Activated T-cell treated with anti-CD3 and anti-CD28 coated beads, Interleukin-2, amount 50 U/mL, for 1 hour (primary cell): ENCODE data around the gene FOCAD.
"Not testable (repeated sequence)": the region's sequence is repeated elsewhere in the genome, so short reads cannot be mapped to it uniquely, and the experiment has no call there.

Source experiments
- DNase-seq: peaks from one replicate; pipeline ENCODE4 v3.0.0-alpha.2; 2020

FOCAD gene

DNA sequence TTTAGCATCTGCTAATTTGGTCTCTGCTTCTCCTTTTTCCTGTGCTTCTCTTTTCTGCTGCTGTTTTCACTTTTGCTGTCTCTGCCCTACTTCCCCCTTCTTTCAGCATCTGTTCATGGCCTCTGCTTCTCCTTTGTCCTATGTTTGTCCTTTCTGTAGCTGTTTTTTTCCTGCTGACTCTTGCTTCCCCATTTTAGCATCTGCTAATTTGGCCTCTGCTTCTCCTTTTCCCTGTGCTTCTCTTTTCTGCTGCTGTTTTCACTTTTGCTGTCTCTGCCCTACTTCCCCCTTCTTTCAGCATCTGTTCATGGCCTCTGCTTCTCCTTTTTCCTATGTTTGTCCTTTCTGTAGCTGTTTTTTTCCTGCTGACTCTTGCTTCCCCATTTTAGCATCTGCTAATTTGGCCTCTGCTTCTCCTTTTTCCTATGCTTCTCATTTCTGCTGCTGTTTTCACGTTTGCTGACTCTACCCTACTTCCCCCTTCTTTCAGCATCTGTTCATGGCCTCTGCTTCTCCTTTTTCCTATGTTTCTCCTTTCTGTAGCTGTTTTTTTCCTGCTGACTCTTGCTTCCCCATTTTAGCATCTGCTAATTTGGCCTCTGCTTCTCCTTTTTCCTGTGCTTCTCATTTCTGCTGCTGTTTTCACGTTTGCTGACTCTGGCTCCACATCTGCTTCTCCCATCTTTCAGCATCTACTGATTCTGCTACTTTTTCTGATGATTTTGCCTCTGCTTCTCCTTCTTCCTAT lies 290.3 kb downstream of the FOCAD start:
- not testable (repeated sequence) for DNase-seq

DNA sequence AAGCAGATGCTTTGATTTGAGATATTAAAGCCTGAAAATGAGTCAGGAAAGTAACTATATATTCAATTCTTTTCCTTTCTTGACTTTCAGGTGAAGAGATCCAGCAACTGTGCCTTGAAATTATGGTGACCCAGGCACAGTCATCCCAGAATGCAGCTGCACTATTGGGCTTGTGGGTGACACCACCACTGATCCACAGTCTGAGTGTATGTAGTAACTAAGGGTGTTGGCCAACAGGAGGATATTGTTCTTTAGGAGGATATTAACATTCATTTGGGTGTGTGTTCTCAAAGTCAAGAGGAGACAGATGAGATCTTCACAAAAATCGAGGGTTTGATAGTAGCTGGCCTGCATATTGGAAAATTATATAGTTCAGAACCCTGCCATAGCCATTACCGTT lies 294.2 kb downstream of the FOCAD start:
- no peak for DNase-seq

DNA sequence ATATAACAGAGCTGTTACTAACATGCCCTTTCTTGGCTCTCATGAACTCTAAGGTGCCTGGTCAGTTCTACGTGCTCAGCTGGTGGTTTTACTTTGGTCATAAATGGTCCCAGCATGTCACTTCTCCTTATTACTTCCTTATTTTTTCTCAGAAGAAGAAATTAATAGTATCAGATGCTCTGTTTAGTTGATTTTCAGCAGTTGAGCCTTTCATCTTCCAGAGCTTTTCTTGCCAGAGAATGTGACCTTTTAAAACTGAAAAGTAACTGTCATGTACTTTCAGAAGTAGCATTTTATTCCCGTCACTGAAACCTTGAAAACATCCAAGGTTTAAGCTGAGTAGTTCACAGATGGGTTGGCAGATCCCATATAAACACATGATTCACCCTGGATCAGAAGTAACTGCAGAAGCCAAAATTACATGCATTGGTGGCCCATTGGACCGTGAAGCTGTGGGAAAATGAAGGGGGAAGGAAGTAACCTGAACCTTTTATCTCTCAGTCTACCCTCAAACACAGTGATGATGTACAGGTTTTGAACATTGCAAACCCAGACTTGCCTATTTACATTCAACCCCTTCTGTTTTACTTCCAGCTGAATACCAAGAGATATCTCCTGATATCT lies 296.9 kb downstream of the FOCAD start:
- DNase-seq: no peak

DNA sequence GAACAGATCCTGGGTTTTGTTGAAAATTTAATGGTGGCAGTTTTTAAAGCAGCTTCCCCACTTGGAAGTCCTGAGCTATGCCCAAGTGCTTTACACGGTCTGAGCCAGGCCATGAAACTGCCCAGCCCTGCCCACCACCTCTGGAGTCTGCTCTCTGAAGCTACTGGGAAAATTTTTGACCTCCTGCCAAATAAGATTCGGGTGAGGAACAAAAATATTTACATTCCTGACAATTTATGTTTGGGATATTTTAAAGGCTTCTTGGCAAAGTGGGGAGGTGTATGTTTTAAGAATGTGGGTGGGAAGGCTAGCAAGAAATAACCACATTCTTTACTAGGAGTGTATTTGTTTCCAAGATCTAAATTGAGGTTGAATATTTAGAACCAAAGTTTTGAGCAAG lies 297.4 kb downstream of the FOCAD start:
- no peak for DNase-seq

DNA sequence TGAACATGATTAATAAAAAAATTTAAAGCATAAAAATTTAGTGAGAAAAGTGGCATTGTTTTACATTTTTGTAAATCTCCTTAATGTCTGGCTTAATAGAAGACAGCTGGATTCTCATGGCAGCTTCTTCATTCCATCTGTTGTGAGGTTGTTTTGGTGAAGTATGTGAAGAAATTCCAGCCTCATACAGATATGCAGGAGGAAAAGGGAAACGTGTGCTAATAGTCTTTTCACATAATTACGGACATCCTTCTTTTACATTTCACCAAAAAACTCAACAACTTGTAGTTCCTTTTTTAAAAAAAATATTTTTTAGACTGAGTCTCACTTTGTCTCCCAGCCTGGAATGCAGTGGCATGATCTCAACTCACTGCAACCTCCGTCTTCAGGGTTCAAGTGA lies 300.4 kb downstream of the FOCAD start:
- DNase-seq: no peak

DNA sequence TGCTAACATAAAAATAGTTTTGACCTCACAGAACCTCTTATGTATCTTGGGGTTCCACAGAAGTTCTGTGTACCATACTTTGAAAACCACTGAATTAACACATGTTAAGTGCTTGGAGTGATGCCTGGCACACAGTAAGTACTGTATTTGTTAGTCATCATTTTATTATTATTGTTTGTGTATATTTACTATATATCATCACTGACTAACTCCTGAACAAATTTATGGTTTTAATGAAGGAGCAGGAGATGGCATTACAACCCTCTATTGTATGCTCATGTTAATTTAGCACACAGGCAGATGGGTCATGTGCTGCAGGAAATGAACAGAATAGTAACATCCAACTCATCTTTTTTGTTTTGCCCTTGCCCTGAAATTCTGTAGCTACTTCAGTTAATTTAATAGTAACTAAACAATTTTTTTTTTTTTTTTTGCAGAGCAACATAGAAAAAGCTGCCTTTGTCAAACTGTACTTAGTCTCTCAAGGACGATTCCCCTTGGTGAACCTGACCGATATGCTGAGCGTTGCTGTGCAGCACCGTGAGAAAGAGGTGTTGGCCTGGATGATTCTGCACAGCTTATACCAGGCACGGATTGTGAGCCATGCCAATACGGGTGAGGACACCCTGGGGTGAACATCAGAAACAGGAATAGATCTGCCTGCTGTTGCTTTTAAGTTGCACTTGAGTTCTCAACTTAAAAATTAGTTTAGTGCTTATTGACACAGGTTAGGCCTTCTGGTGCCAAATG lies 302.0 kb downstream of the FOCAD start:
- no peak for DNase-seq

DNA sequence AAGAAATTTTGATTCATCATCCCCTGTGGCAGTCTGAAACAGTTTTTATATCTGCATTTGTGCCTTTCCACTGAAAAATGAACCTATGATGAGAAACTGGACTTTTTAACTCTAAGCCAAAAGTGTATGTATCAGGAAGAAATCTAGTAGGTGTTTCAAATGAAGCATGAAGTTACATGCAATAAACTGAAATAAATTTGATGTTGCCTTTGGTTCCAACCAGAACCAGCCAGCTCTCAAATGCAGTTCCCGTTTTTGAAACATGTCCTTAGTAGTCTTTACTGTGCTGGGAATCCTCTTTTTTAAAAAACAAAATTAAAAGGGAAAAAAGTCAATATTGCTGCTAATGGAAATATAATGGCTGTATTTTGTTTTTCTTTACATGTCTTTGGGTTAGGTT lies 303.5 kb downstream of the FOCAD start:
- DNase-seq: no peak

DNA sequence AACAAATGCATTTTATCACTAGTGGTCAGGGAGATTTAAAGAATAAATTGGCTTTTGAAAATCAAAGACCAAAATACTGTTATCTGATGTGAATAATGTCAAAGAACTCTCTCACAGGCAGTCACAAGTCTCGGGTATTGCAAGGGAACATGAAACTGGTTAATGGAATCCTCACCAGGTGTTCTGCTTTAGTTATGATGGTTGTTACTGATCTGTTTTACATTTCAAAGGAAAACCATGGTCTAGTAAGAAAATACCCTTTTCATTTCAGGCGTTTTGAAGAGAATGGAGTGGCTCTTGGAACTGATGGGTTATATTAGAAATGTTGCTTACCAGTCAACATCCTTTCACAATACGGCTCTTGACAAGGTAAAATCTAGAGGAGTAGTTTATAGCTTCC lies 304.0 kb downstream of the FOCAD start:
- DNase-seq: no peak

DNA sequence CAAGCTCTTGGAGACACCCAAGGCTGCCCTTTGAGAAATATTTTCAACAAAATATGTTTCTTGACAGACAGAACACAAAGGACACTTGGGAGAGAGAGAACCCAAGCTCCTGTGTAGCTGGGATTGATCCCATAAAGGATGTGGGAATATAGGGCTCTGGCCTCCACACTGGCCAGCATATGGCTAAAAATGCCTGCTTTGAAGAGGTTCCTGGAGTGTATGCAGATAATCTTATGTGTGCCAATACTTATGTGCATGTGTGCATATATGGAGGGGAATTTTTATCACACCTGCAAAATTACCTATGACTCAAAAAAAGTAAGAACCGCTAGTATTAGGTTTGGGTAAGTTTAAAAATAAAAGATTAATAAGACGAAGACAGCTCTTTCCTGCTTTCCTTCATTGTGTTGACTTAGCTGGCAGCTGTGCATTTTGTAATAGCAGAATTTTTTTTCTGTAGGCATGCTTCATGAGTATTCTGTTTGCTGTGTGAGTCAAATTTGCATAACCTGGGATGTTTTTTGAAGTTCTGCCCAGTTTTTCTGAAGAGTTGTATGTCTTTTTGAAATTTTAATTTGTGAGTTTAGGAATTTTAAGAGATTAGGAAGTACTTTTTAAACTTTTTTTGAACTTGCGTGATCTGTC lies 304.7 kb downstream of the FOCAD start:
- DNase-seq: no peak

DNA sequence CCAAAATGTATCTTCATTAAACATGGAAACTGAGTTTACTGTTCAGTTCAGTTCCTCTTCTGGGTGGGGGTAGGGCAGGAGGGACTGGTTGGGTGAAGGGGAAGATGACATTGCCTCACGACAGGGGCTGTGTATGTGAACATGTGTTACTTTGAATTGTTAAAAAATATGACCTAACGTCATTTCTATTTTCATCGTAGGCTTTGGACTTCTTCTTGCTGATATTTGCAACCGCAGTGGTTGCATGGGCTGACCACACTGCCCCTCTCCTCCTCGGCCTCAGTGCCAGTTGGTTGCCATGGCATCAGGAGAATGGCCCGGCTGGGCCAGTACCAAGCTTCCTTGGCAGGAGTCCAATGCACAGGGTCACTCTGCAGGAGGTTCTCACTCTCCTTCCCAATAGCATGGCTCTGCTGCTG lies 305.9 kb downstream of the FOCAD start:
- DNase-seq: no peak

DNA sequence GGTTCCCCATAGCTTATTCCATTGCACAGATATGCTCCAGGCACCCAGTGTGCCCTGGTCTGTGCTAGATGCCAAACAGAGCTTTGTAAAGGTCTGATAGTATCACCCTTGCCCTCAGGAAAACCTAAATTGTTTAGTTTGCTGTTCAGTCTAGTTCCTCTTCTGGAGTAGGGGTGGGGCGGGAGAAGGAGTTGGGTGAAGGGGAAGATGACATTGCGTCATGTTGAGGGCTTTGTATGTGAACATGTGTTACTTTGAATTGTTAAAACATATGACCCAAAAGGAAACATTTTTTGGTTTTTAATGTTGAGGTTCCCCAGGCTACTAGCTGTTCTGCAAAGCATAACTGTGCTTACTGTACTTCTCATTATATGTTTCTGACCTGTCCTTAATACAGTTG lies 306.8 kb downstream of the FOCAD start:
- no peak for DNase-seq

DNA sequence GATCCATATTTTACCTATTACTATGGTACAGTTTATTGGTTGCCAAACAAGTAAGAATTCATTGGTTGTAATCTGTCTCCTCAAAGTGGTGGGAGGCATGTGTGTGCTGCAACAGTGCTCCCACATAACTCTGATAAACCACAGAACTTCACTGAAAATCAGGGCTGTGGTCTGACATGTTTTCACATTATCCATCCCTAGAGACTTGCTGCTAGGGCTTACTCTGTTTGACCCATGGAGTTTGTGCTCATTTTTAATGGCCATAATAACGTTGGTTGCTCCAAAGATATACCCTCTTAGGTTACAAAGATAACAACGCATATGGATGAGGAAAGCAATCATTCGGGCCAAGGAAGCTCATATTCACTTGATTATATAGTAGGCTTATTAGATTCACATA lies 310.4 kb downstream of the FOCAD start:
- DNase-seq: no peak

DNA sequence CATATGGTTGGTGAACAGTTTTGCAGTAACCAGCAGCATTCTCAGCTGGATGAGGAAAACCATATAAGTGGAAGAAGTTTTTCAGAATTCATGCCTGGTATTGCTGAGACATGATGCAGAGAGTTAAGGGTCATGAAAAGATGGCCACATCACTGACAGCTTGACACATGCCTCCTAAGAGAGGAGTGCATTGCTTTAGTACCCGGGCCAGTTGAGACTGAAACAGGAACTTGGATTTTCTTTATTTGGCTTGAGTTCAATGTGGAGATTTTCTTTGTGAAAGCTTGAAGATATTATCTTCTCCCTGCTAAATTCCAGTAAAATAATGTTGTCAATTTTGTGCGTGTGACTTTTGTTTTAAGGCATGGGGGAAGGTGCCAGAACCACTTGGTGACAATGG lies 311.6 kb downstream of the FOCAD start:
- no peak for DNase-seq

DNA sequence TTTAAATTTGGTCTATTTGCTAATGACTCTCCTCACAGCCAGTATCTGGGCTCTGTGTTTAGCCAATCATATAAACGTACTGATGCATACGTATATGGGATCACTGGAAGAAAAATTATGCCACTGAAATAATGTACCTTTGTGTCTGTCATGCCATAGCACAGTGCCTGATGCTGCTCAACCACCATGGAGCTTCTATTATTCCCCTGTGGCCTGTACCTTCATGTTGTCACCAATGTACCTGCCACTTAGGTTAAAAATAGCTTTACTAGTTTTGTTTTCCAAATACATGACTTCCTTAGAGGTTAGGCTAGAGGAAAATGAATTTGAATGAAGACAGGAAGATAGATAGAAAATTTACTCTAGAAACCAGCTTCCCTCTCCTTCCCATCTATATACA lies 312.8 kb downstream of the FOCAD start:
- no peak for DNase-seq

DNA sequence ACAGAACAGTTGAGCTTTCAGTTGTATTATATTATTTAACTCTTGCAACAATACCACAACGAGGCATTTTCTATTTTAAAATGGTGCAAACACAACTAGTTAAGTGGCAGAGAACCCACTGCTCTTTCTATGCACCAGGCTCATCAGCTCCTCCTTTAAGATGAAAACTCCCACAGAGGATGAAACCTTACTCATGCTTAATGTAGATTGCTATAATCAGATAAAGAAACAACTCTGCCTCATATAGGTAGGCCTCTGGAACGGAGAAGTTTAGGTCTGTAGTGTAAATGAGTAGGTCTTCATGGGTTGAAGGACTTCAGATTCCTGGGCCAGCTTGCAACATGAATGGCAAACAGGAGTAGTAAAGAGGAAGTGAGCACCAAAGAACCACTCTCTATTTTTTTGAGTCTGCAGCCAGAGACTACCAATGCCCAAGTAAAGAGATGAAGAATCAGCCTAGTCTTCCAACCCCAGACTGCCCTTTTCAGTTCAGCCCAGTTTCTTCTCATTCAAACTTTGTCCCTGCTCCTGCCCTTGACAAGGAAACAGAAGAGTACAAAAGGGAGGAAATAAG lies 313.5 kb downstream of the FOCAD start:
- DNase-seq: no peak

DNA sequence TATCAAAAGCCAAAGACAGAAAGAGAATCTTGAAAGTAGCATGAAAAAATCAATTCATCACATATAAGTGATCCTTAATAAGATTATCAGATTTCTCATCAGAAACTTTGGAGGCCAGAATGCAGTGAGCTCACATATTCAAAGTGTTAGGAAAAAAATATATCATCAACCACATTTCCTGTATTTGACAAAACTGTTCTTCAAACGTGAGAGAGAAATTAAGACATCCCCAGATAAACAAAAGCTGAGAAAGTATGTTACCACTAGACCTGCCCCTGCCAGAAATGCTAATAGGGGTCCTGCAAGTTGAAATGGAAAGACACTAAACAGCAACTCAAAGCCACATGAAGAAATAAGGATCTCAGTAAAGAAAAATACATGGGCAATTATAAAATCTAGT lies 317.5 kb downstream of the FOCAD start:
- no peak for DNase-seq

DNA sequence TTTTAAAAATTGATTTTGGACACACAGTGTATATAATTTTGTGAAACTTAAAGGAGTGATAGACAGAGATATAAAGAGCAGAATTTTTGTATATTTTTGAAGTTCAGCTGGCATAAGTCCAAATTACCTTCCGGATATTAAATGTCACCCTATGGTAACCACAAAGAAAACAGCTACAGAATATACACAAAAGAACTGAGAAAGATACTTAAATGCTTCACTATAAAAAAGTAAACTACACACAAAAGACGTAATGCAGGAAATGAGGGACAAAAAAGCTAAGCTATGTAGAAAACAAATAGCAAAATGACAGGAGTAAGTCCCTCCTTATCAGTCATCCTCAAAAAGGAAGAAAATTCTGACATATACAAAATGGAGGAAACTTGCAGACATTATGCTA lies 318.0 kb downstream of the FOCAD start:
- DNase-seq: no peak

DNA sequence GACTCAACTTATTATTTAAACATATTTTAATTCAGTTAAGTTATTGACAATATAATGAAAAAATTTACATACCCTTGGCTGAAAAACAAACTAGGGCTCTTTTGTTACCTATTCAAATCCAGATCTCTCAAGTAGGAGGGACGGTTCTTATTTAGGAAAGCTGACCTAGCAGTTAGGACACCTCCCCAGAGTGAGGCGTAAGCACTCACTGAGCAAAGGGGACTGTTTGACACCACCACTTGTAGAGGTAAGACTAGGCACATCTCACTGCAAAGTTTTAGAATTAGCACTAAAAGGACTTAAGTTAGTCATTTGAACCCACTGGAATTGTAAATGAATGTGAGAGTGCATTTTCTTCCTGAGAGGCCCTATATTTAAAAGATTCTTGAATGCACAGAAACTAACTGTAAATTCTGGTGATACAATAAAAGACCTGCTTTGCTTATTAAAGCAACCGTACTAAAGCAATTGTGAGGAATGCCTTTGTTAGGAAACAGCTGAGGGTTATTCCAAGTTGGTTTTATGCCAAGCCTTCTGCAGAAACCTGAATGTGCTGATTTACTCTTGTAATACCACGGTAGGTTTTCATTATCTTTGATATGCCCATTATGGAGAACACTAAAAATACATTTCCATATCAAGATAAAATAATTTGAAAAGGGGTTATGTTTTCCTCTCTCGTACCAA lies 331.2 kb downstream of the FOCAD start:
- DNase-seq: no peak

DNA sequence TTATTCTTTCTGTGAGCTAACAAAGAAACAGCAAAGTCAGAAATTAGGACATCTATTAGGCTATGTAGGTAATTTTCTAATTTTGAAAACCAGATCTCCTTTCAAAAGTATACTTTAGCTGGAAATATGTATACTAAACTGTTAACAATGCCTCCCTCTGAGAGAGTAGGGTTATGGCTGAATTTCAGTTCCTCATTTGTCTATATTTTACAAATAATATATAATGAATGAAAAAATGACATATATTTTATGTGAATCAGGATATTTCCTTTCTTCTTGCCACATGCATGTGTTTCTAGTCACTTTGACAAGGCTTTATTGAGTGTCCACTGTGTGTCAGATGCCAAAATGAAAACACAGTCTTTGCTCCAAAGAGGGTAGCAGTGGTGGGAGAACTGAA lies 331.9 kb downstream of the FOCAD start:
- DNase-seq: no peak

DNA sequence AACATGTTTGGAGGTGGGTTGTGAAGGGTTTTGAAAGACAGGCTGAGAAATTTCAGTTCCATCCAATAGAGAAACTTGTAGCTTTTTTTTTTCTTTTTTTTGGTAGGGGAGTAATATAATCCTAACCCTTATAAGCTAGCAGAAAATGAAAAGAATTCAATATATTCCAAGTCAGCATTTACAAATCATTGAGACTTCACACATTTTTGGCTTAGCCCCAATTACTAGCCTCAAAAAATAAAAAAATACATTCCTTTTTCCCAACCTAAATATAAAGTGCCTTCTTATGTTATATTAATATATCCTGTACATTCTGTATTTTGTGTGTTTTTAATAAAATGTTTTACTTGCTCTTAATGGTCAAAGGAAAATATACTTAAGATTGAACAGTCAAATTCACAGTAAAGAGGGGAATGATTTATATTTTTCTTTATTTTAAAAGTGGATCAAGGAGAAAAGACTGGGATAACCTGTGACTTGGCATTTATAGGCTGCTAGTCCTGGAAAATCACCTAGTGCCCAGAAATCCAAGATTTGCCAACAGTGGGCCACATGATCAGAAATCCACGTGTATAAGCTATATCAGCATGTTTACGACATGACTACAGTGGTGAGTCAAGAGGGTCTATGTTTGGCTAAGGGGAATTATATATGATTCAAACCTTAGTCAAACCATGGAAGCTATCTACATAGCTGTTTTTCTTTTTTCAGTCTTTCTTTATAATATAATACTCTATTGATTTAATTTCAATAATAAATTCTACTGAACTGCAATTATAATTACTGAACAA lies 332.8 kb downstream of the FOCAD start:
- no peak for DNase-seq

DNA sequence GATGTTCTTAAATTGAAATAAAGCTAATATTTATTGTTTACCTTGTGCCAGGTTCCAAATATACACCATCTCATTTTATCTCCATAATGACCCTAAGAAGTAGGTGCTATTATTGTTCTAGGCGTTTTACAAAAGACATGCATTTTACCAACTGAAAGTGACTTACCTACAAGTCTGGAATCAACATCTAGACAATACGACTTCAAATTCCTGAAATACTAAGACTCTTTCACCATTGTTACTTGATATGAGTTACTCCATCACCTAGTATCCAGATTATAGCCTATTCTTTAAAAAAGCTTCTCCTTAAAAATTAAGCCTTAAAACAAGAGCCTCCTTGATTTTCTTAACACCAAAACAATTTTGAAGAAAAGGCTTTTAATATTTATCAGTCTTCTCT lies 334.1 kb downstream of the FOCAD start:
- no peak for DNase-seq

DNA sequence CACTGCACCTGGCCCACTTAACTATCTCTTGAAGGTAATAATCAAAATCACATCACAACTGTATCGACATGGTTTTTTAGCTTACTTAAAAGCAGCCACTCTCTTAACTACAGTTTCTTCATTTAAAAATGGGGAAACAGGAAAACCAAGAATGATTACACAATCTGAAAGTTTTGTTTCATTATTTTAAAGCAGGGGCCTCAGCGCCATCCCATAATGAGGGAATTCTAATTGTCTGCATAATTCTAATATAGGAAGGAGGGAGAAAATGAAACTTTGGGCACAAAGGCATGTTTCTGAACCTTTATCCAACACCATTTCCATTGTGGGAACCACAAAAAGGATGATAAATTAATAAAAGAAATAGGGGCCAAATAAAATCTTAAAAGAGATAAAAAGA lies 339.8 kb downstream of the FOCAD start:
- DNase-seq: no peak
